ENCODE results near the gene RIC3.

Gene RIC3

GRCh38 chr11:8107642-8108041, 61.2 kb downstream of the RIC3 start:
- H3K4me3 ChIP-seq (ENCODE audit: low read depth, low read length): no peak overlapping the region
- no peak for DNase-seq (ENCODE audit: low read depth)

GRCh38 chr11:8106679-8107078, 62.1 kb downstream of the RIC3 start:
- DNase-seq (ENCODE audit: low read depth): no peak
- H3K4me3 ChIP-seq (ENCODE audit: low read depth, low read length): no peak overlapping the region

GRCh38 chr11:8105666-8106065, 63.2 kb downstream of the RIC3 start:
- DNase-seq (ENCODE audit: low read depth): no peak
- H3K4me3 ChIP-seq (ENCODE audit: low read depth, low read length): no peak overlapping the region

GRCh38 chr11:8105133-8105532, 63.7 kb downstream of the RIC3 start:
- no peak for DNase-seq (ENCODE audit: low read depth)
- H3K4me3 ChIP-seq (ENCODE audit: low read depth, low read length): no peak overlapping the region

- H3K4me3 ChIP-seq (ENCODE audit: low read depth, low read length): no peak overlapping the region
- DNase-seq (ENCODE audit: low read depth): no peak
Measured at GRCh38 chr11:8103909-8104308, 64.9 kb downstream of the RIC3 start.

GRCh38 chr11:8102965-8103364, 65.9 kb downstream of the RIC3 start:
- no peak overlapping the region for H3K4me3 ChIP-seq (ENCODE audit: low read depth, low read length)
- DNase-seq (ENCODE audit: low read depth): no peak

GRCh38 chr11:8102296-8102915, 66.4 kb downstream of the RIC3 start:
- H3K4me3 ChIP-seq (ENCODE audit: low read depth, low read length): no peak overlapping the region
- DNase-seq (ENCODE audit: low read depth): no peak

- no peak overlapping the region for H3K4me3 ChIP-seq (ENCODE audit: low read depth, low read length)
- no peak for DNase-seq (ENCODE audit: low read depth)
Measured at GRCh38 chr11:8101421-8101820, 67.4 kb downstream of the RIC3 start.

- no peak for DNase-seq (ENCODE audit: low read depth)
- no peak overlapping the region for H3K4me3 ChIP-seq (ENCODE audit: low read depth, low read length)
Measured at GRCh38 chr11:8100605-8101004, 68.2 kb downstream of the RIC3 start.

GRCh38 chr11:8100158-8100557, 68.7 kb downstream of the RIC3 start:
- no peak overlapping the region for H3K4me3 ChIP-seq (ENCODE audit: low read depth, low read length)
- no peak for DNase-seq (ENCODE audit: low read depth)

- H3K4me3 ChIP-seq (ENCODE audit: low read depth, low read length): no peak overlapping the region
- no peak for DNase-seq (ENCODE audit: low read depth)
Measured at GRCh38 chr11:8099291-8099899, 69.4 kb downstream of the RIC3 start.

GRCh38 chr11:8098879-8099278, 69.9 kb downstream of the RIC3 start:
- no peak for DNase-seq (ENCODE audit: low read depth)
- H3K4me3 ChIP-seq (ENCODE audit: low read depth, low read length): no peak overlapping the region

GRCh38 chr11:8098361-8098760, 70.5 kb downstream of the RIC3 start:
- H3K4me3 ChIP-seq (ENCODE audit: low read depth, low read length): no peak overlapping the region
- DNase-seq (ENCODE audit: low read depth): no peak

GRCh38 chr11:8097926-8098325, 70.9 kb downstream of the RIC3 start:
- DNase-seq (ENCODE audit: low read depth): no peak
- H3K4me3 ChIP-seq (ENCODE audit: low read depth, low read length): no peak overlapping the region

GRCh38 chr11:8097468-8097867, 71.4 kb downstream of the RIC3 start:
- no peak overlapping the region for H3K4me3 ChIP-seq (ENCODE audit: low read depth, low read length)
- DNase-seq (ENCODE audit: low read depth): peak; percentile 60

- no peak overlapping the region for H3K4me3 ChIP-seq (ENCODE audit: low read depth, low read length)
- DNase-seq (ENCODE audit: low read depth): no peak
Measured at GRCh38 chr11:8097062-8097461, 71.8 kb downstream of the RIC3 start.

GRCh38 chr11:8096575-8096974, 72.2 kb downstream of the RIC3 start:
- no peak for DNase-seq (ENCODE audit: low read depth)

GRCh38 chr11:8095806-8096522, 72.9 kb downstream of the RIC3 start:
- no peak for DNase-seq (ENCODE audit: low read depth)
- no peak overlapping the region for H3K4me3 ChIP-seq (ENCODE audit: low read depth, low read length)

More at GRCh38 chr11:8096575-8096974, 72.2 kb downstream of the RIC3 start:
- no peak overlapping the region for H3K4me3 ChIP-seq (ENCODE audit: low read depth, low read length)

- DNase-seq (ENCODE audit: low read depth): no peak
- H3K4me3 ChIP-seq (ENCODE audit: low read depth, low read length): no peak overlapping the region
Measured at GRCh38 chr11:8095371-8095770, 73.5 kb downstream of the RIC3 start.

GRCh38 chr11:8094656-8095055, 74.2 kb downstream of the RIC3 start:
- DNase-seq (ENCODE audit: low read depth): no peak
- H3K4me3 ChIP-seq (ENCODE audit: low read depth, low read length): no peak overlapping the region
